HEK293 (cell line): Measurements from ENCODE around the gene TMEM11.

Source experiments
- CTCF ChIP-seq: fragments of 450-650 bp; formaldehyde crosslinking; IDR thresholded peaks from 2 replicates; pipeline ENCODE4 v1.5.1; 2016; ENCODE audit warnings: missing biosample characterization, missing genetic modification characterization
- PRDM4 ChIP-seq: fragments of 450-650 bp; formaldehyde crosslinking; IDR thresholded peaks from 2 replicates; pipeline ENCODE4 v1.5.1; 2017; ENCODE audit warnings: missing biosample characterization, missing genetic modification characterization
- SP7 ChIP-seq: fragments of 450-650 bp; formaldehyde crosslinking; IDR thresholded peaks from 2 replicates; pipeline ENCODE4 v1.5.1; 2016; ENCODE audit warnings: missing biosample characterization, missing genetic modification characterization
- ZNF23 ChIP-seq: fragments of 450-650 bp; formaldehyde crosslinking; IDR thresholded peaks from 2 replicates; pipeline ENCODE4 v1.5.1; 2016; ENCODE audit warnings: missing biosample characterization, missing genetic modification characterization, borderline replicate concordance
- ZNF311 ChIP-seq: fragments of 450-650 bp; formaldehyde crosslinking; IDR thresholded peaks from 2 replicates; pipeline ENCODE4 v1.5.1; 2017; ENCODE audit warnings: missing biosample characterization, missing genetic modification characterization, borderline replicate concordance
- ZNF391 ChIP-seq: fragments of 450-650 bp; formaldehyde crosslinking; IDR thresholded peaks from 2 replicates; pipeline ENCODE4 v1.5.1; 2016; ENCODE audit warnings: low read depth, missing biosample characterization, missing genetic modification characterization, borderline replicate concordance
- ZNF747 ChIP-seq: fragments of 450-650 bp; formaldehyde crosslinking; IDR thresholded peaks from 2 replicates; pipeline ENCODE4 v1.5.1; 2016; ENCODE audit warnings: missing biosample characterization, missing genetic modification characterization
- ZNF785 ChIP-seq: fragments of 450-650 bp; formaldehyde crosslinking; IDR thresholded peaks from 2 replicates; pipeline ENCODE4 v1.5.1; 2016; ENCODE audit warnings: missing biosample characterization, missing genetic modification characterization

GRCh38 chr17:21233581-21234347, 19.8 kb upstream of the TMEM11 start:
- TF ChIP-seq CTCF (tag by site-specific recombination): no peak
- TF ChIP-seq ZNF747 (tag by site-specific recombination): no peak
- TF ChIP-seq ZNF391 (tag by site-specific recombination): no peak
- TF ChIP-seq ZNF23 (tag by site-specific recombination): no peak
- no peak for TF ChIP-seq ZNF311 (tag by site-specific recombination)
- no peak for TF ChIP-seq SP7 (tag by site-specific recombination)
- TF ChIP-seq ZNF785 (tag by site-specific recombination): no peak
- TF ChIP-seq PRDM4 (tag by site-specific recombination): no peak
